HG03457 (cell line): ENCODE measurements around the gene PCDHGA3.
"Not testable (repeated sequence)": the region's sequence is repeated elsewhere in the genome, so short reads cannot be mapped to it uniquely, and the experiment has no call there.

Experiments
- ATAC-seq: cut with Tn5 transposase; IDR thresholded peaks from one replicate; pipeline ENCODE4 v1.9.1; 2021; ENCODE audit warnings: moderate number of reproducible peaks; ENCODE audit not compliant: unreplicated experiment

The PCDHGA3 gene

DNA sequence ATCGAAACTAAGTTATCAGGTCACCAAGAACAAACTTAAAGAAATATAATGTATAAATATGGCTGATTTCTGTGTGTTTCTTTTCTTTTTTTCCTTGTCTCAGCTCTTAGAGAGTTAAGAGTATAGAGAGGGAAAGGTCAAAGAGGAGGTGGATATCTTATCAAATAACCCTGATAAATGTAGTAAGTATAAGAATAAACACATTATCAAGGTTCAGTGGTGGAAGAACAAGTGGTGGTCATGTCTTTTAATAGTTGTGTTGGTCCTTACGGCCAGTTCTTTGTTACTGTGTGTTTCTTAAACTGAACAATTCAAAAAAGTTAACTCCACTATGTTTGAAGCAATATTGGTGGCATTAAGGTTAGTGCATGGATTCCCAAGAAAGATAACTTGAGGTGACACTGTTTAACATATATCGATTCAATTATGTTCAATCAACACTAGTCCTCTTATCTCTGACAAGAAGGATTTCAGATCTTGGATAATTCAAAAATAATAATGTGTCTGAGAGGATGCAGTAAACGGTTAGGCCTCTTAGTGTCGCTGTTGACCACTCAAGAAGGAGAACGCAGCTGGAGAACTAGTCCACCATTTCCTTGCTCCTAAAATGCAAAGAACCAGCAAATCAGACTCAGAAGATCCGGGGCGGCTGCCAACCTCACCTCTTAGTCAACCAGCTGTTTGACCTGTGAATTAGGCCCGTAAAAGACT lies at the start of gene PCDHGA3:
Gene PCDHGA3, plus strand, starts transcription at position 588 of the 711 bp plus-strand sequence. CDS start 205 bp downstream, outside the sequence.
- no peak for ATAC-seq

DNA sequence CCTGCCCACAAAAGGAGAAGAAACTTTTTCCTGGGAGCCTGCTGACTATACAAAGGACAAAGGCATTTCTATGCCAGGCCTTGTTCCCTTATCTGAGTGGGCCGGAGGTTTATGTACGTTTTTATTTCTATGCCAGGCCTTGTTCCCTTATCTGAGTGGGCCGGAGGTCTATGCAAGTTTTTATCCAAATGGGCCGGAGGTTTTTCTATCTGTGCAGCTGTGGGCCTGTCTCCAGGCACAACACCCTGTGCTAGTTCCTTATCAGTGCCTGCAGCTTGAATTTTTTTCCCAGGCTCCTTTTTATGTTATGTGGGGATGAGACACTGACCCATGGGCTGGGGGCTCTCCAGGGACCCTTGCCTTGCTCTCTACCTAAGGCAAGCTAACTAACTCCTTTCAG lies 45.3 kb upstream of the PCDHGA3 start:
- no peak for ATAC-seq

DNA sequence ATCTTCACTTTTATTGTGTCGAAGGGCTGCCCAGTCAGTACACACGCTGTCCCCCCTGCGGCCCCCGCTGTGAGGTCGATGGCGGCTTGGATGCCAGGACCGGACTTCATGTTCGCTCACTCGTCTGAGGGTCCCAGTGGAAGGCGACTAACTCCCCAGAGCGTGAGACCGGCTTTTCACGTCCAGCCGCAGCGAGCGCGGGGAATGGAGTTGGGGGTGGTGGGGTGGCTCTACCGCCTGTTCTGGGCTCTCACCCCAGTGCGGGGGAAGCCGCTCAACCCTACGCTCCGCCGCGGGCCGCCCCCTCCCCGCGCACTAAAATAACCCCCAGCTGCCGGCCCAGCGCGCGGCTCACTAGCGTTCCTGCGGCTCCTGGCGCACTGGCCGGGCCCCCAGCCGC lies 39.9 kb upstream of the PCDHGA3 start, which contains the start of gene SLC25A2:
Gene SLC25A2, minus strand, starts transcription at position 294 of the 400 bp plus-strand sequence. Its CDS starts 184 bp downstream, at position 110.
- no peak for ATAC-seq

DNA sequence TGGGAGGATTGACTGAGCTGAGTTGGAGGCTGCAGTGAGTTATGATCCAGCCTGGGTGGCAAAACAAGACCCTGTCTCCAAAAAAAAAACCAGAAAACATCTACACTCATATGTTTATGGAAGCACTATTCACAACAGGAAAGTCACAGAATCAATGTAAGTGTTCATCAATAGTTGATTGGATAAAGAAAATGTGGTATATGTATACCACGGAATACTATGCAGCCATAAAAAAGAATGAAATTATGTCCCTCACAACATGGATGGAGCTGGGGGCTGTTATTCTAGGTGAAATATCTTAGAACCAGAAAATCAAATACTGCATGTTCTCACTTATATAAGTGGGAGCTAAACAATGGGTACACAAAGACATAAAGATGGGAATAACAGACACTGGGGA lies 37.0 kb upstream of the PCDHGA3 start:
- ATAC-seq: no peak

DNA sequence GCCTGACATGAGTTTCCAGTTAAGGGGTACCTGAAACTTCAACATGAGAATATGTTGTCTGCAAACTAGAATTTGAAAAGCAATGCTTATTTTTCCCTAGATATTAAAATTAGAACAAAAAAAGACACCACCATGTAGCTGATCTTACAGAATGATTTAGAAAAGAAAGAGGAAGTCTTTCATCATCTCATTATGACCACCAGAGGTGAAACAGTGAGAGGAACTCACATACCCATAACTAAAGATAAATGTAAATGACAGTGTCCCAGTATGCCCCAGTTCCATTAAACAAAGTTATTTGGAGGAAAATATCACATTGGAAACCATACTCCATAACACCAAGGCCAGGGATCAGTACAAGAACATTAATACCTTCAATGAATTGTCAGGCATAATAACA lies 29.9 kb upstream of the PCDHGA3 start:
- ATAC-seq: no peak

DNA sequence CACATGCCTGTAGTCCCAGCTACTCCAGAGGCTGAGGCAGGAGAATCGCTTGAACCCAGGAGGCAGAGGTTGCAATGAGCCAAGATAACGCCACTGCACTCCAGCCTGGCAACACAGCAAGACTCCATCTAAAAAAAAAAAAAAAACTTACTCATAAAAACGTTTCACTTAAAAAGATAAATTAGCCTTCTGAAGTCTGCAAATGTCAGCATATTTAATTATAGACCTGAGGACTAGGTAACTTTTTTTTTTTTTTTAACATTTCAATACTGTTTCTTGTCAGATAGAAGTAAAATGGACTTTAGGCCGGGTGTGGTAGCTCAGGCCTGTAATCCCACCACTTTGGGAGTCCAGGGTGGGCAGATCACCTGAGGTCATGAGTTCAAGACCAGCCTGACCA lies 26.7 kb upstream of the PCDHGA3 start:
- ATAC-seq: not testable (repeated sequence)

DNA sequence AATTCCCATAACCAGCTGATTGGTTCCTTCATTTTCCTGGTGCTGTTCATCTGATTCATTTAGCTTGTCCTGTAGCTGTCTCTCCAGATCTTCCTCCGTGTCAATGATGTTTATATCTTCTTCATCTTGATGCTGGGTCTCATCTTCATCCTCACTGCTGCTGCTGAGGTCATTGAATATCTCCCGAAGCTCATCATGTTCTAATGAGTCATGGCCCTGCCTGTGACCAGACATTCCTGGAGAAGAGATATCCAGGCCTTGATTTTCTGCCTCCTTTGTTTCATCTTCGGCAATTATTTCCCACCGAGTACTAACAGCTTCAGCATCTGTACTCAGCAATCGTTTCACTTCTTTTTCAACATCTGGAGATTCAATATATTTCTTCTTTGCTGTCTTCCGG lies 24.4 kb upstream of the PCDHGA3 start:
- ATAC-seq: no peak

DNA sequence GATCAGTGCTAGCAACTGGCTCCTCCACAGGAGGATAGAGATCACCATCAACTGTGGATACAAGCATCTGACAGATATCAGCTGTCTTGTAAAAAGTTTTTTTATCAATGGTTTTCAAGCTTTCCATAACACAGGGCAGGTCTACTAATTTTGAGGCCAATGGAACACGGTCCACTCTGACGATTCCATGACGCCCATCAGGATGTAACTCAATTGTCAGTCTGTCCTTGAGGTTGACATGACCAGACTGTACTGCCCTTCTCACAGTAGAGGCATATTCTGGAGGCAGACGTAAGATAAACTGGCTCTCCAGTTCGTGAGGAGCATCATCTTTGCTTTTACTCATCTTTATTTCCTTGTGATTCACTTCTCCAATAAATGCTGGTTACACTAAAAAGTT lies 23.9 kb upstream of the PCDHGA3 start:
- no peak for ATAC-seq

DNA sequence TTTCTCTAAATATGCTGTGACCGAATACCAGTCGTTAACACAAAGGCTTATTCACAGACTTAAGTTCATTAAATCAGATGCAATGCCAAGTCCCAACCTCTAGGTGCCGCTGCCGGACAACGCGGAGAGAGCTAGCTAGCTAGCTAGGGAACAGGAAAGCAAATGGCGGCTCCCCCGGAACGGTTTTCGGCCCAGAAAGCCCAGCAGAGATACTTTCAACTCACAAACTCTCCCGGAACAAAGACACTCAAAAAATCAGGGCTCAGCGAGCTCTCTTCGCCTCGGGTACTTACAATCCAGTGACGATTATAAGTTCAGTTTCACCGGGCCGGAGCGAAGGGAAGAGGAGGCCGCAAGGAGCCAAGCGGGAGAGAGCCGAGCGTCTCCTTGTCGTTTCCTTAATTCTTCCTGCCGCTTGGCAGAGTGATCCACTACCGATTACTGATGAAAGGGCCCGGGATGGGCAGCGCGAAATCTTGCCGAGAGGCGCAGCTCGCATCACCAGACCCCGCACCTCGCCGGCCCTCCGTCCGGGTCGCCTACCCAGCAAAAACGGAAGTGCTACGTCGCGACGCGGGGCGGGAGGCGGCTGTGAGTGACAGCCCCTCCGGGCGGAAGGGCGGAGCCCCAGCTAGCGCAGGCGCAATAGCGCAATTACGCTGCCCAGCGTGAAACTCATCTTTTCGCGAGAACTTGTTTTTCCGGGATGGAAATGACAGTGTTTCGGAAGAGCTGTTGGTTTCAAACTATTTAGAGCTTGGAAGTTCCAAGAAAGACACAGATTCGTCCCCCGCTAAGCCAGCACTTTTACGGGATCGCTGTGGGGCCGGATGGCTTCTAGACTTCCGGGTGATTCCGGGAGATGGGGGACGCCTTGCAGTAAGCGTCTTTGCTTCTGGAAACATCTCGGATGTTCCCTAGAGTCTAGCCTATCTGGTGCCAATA lies 23.1 kb upstream of the PCDHGA3 start, which contains the start of gene TAF7:
Gene TAF7, minus strand, starts transcription at position 560 of the 945 bp plus-strand sequence. CDS start 740 bp downstream, outside the sequence.
- ATAC-seq: peak; percentile 93

DNA sequence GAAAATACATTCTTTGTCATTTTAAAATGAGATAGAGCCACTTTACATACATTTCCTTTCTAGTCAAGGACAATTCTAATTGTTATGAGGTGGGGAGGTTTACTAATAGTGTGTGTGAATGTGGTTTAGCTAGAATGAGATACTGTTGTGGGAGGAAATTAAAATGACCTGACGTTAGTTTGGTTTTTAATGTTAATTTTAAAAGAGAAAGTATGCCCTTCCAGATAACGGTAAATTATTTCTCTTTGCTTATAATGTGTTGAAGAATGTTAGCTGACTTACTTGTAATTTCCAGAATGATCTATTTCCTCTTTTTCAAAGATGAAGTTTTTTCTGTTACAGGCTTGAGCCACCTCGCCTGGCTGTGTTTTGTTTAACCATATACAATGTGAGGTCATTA lies 21.4 kb upstream of the PCDHGA3 start:
- no peak for ATAC-seq

DNA sequence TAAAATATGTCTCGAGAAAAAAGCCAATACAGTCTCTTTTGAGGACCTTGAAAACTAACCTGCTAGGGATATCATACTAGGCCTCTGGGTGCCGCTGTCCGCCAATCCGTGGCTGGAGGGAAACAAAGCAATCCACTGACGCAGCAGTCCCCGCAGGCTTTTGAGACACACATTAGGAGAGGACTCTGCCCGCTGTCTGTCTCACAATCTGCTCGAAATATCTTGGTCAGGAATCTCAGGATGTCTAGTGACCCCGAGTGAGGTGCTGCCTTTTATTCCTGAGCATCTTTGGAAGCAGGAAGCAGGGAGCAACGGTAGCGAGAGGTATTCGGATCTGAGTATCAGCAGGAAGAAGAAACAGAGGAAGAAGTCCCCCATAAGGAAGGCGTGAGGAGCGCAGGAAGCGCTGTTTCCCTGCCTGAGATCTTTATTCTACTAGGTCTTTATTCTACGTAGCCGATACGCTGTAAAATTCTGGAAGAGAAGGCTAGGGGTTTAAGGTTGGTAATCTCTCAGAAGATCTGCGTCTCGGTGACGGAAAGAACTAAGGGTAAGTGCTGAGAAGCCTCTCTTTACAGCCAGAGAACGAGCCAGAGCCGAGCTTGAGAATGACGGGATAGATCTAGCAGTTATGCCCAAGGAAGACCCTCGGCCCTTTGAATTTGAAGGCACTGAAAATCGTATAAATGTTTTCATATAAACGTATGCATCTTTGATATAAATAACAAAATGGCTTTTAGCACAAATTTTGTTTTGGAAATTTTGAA lies 17.4 kb upstream of the PCDHGA3 start:
- ATAC-seq: peak; percentile 82

DNA sequence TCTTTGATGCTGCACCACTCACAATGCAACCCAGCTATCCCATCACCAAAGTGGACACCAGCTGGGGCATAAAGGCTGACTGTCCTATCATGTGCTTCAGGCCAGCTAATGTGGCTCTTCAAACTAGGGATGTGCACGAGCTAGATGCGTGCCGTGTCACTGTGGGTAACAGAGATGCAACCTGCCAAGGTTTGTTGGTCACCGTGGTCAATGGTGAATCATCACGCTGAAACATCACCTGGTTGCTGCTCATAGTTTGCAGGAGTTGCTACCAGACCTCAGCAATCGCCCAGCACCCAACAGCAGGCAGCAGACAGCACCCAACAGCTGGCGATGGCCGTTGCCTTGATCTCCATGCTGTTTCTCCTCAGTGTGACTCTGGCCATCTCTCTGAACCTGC lies 15.4 kb upstream of the PCDHGA3 start:
- no peak for ATAC-seq

DNA sequence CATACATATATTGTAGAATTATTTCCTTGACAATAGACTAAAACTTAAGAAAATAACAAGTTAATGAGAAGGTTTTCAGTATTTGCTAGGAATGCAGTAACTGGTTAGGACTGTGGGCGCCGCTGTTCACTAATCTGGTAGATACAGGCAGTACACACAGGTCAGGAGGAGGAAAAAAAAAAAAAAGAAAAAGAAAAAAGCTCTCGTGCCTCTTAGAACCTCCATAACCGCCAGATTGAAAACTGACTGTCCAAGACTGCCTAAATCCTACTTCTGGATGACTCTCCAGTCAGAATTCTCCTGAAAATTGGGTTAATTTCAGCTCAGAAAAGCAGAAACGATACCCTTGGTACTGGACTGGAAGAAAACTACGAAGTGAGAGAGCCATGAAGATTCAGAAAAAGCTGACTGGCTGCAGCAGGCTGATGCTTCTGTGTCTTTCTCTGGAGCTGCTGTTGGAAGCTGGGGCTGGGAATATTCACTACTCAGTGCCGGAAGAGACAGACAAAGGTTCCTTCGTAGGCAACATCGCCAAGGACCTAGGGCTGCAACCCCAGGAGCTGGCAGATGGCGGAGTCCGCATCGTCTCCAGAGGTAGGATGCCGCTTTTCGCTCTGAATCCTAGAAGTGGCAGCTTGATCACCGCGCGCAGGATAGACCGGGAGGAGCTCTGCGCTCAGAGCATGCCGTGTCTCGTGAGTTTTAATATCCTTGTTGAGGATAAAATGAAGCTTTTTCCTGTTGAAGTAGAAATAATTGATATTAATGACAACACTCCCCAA lies 13.1 kb upstream of the PCDHGA3 start, which contains the start of gene PCDHGA1:
Gene PCDHGA1, plus strand, starts transcription at position 216 of the 782 bp plus-strand sequence.
- ATAC-seq: no peak

DNA sequence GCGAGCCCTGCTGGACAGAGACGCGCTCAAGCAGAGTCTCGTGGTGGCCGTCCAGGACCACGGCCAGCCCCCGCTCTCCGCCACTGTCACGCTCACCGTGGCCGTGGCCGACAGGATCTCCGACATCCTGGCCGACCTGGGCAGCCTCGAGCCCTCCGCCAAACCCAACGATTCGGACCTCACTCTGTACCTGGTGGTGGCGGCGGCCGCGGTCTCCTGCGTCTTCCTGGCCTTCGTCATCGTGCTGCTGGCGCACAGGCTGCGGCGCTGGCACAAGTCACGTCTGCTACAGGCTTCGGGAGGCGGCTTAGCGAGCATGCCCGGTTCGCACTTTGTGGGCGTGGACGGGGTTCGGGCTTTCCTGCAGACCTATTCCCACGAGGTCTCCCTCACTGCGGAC lies 11.1 kb upstream of the PCDHGA3 start:
- ATAC-seq: not testable (repeated sequence)

DNA sequence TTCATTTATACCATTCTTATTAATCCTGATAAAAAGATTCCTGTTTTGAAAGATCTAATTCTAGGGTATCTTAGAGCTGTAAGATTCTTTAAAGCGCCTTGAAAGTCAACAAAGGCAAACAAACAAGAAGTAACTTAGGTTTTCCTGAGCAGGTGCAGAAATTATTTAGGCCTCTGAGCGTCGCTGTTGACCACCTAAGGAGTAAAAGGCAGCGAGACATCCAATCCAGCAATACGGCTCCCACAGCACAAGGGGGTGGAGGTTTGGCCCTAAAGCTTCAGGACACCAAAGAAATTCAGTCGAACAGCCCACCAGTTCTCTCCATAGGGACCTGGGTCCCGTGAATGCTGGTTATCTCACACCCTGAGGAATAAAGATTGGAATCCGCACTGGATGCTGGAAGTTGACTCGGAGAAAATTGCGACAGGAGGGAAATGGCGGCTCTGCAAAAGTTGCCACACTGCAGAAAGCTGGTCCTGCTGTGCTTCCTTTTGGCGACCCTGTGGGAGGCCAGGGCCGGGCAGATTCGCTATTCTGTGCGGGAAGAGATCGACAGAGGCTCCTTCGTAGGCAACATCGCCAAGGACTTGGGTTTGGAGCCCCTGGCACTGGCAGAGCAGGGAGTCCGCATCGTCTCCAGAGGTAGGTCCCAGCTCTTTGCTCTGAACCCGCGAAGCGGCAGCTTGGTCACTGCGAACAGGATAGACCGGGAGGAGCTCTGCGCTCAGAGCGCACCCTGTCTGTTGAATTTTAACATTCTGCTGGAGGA lies 4.9 kb upstream of the PCDHGA3 start, which contains the start of gene PCDHGA2:
Gene PCDHGA2, plus strand, starts transcription at position 223 of the 769 bp plus-strand sequence.
- ATAC-seq: no peak

DNA sequence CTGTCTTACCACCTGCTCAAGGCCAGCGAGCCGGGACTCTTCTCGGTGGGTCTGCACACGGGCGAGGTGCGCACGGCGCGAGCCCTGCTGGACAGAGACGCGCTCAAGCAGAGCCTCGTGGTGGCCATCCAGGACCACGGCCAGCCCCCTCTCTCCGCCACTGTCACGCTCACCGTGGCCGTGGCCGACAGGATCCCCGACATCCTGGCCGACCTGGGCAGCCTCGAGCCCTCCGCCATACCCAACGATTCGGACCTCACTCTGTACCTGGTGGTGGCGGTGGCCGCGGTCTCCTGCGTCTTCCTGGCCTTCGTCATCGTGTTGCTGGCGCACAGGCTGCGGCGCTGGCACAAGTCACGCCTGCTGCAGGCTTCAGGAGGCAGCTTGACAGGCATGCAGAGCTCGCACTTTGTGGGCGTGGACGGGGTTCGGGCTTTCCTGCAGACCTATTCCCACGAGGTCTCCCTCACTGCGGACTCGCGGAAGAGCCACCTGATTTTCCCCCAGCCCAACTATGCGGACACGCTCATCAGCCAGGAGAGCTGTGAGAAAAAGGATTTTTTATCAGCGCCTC lies 2.8 kb upstream of the PCDHGA3 start:
- ATAC-seq: not testable (repeated sequence)

DNA sequence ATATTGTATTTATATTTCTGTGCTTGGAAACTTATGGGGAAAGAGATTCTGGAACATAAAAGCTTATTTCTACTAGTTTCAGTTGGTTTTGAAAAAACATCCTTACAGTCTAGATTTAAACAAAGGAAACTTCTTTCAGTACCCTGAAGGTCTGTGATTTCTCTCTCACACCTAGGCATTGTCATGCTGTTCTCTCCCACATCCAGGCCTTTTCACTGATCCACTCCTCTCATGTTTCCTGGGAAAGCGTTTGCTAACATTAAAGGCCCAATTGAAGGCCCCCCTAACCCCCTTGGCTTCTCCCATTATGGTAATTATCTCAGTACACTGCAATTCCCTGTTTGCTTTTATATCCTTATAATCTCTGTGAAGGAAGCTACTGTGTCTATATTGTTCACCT lies 856 bp upstream of the PCDHGA3 start:
- no peak for ATAC-seq

DNA sequence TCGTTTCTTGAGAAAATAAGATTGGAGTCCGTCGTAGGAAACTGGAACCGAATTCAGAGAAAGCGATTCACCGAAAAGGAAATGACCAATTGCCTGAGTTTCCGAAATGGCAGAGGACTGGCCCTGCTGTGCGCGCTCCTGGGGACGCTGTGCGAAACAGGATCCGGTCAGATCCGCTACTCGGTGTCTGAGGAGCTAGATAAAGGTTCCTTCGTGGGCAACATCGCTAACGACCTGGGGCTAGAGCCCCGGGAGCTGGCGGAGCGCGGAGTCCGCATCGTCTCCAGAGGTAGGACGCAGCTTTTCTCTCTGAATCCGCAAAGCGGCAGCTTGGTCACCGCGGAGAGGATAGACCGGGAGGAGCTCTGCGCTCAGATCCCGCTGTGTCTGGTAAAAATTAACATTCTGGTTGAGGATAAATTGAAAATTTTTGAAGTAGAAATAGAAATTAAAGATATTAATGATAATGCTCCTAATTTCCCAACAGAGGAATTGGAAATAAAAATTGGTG lies 379 bp downstream of the PCDHGA3 start:
- no peak for ATAC-seq

DNA sequence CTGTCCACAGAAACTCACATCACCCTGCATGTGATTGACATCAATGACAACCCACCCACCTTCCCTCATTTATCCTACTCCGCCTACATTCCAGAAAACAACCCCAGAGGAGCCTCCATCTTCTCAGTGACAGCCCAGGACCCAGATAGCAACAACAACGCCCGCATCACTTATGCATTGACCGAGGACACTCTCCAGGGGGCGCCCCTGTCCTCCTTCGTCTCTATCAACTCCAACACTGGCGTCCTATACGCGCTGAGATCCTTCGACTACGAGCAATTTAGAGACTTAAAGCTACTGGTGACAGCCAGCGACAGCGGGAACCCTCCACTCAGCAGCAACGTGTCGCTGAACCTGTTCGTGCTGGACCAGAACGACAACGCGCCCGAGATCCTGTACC lies 1.7 kb downstream of the PCDHGA3 start:
- ATAC-seq: no peak
